Activated naive CD8-positive, alpha-beta T cell treated with anti-CD3 and anti-CD28 coated beads, Interleukin-2, amount 10 ng/mL, durations not matched to agents 7 days and 5 days (primary cell): Measurements from ENCODE around the gene COL23A1. TPM values are rescaled to one million over a fixed set of nuclear protein-coding genes. Genes with fewer than 3 reads are reported as not detected.
"Not testable (repeated sequence)": the region's sequence is repeated elsewhere in the genome, so short reads cannot be mapped to it uniquely, and the experiment has no call there.

Experiments used
- ATAC-seq: fragments of 150-1000 bp; cut with Tn5 transposase; one replicate; pipeline ENCODE4 v1.10.0; 2021; ENCODE audit warnings: low read depth, moderate library complexity
- POLR2A ChIA-PET: fragments of 350-600 bp; sonication (Branson Sonifier 250); formaldehyde crosslinking; loops from one replicate; lab custom pipeline; 2021; ENCODE audit warnings: antibody characterized with exemption; lab: Charles Lee
- DNase-seq: peaks from one replicate; pipeline ENCODE4 v3.0.0; 2021
- H3K27ac Mint-ChIP-seq: one replicate; pipeline ENCODE4 v1.8.0; 2022; ENCODE audit warnings: mild to moderate bottlenecking, mixed read lengths
- H3K27me3 Mint-ChIP-seq: one replicate; pipeline ENCODE4 v1.8.0; 2022; ENCODE audit warnings: mild to moderate bottlenecking, moderate library complexity, mixed read lengths
- H3K36me3 Mint-ChIP-seq: one replicate; pipeline ENCODE4 v1.8.0; 2021; ENCODE audit warnings: mild to moderate bottlenecking, mixed read lengths
- H3K4me1 Mint-ChIP-seq: one replicate; pipeline ENCODE4 v1.8.0; 2021; ENCODE audit warnings: mixed read lengths
- H3K4me3 Mint-ChIP-seq: one replicate; pipeline ENCODE4 v1.8.0; 2022; ENCODE audit warnings: mild to moderate bottlenecking, moderate library complexity, mixed read lengths
- H3K9me3 Mint-ChIP-seq: one replicate; pipeline ENCODE4 v1.8.0; 2021; ENCODE audit warnings: mixed read lengths
- total RNA-seq, 2 experiments: library from RNA; stranded (reverse); gene quantifications; one replicate each; pipeline ENCODE4 v1.2.3, GENCODE V29; 2021

Gene COL23A1
- total RNA-seq, 2 experiments from 2014 or later, result 0.60 to 0.83 TPM

DNA sequence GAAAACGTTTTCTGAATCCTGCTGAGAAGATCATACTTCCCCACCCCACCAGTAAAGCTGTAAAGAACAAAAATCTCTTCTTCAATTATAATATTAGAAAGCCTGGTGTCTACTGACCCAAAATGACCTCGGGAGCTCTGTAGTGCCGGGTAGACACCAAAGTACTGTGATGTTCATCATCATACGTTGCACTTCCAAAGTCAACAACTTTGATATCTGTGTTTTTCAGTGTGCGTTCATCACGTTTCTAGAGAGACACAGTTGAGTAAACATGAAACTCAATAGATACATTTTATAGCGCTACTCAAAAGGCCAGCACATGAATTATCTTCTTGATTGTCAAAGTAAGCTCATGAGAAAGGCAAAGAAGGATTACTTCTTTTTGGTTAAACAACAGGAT is 22.1 kb upstream of the COL23A1 start:
- POLR2A ChIA-PET, result interaction anchor here (0.6 kb wide), 1 partner anchor 914 kb away, joined by 4 read pairs; no protein-coding TSS in a partner anchor
- H3K27ac Mint-ChIP-seq, result no peak overlapping the region
- peaks cover 52% of the 10 kb centered on the region for H3K36me3 Mint-ChIP-seq

DNA sequence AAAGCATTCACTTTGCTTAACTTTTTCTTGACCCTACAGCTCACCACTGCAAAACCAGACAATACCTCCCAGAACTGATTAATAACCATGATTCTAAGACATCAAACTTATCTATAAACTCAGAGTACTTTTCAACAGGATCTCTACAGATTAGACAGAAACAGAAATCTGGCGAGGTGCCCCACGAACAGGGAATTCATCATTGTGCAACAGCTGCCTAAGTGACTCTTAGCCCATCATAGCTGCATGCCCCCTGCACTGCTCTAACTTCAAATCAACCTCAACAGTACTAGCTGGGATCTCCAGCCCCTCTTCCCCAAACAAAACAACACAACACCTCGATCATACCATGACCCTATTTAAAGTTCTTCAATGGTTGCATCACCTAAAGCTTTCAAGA is 16.1 kb upstream of the COL23A1 start:
- peaks cover 56% of the 10 kb centered on the region for H3K36me3 Mint-ChIP-seq
- ATAC-seq, result no peak
- POLR2A ChIA-PET, result no interaction called here
- no peak overlapping the region for H3K4me3 Mint-ChIP-seq
- H3K4me1 Mint-ChIP-seq, result no peaks in the 10 kb centered on the region
- DNase-seq, result no peak
- H3K9me3 Mint-ChIP-seq, result no peaks in the 10 kb centered on the region
- H3K27ac Mint-ChIP-seq, result no peak overlapping the region
- H3K27me3 Mint-ChIP-seq, result no peaks in the 10 kb centered on the region

More for the DNA sequence above, 22.1 kb upstream of the COL23A1 start:
- no peaks in the 10 kb centered on the region for H3K27me3 Mint-ChIP-seq
- ATAC-seq (no peak), DNase-seq (no peak)
- H3K4me1 Mint-ChIP-seq, result peaks cover 1% of the 10 kb centered on the region
- H3K4me3 Mint-ChIP-seq, result no peak overlapping the region
- H3K9me3 Mint-ChIP-seq, result peaks cover 3% of the 10 kb centered on the region

DNA sequence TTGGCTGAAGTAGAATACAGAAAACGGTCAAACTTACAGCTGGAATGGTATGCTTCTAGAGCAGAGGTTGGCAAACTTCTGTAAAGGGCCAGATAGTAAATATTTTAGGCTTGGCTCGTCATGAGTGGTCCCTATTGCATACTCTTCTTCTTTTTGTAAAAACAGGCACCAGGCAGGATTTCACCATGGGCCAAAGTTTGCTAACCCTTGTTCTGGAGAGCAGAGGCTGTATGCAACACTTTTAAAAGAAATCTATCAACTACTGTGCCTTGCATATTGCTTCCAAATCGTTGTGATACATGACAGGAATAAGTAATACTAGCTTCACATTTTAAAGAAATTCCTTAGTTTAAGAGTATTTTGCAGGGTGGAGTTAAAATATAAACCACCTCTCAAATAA is 15.6 kb upstream of the COL23A1 start:
- no peak for DNase-seq
- POLR2A ChIA-PET, result no interaction called here
- no peak overlapping the region for H3K27ac Mint-ChIP-seq
- no peak for ATAC-seq
- no peaks in the 10 kb centered on the region for H3K4me1 Mint-ChIP-seq
- H3K9me3 Mint-ChIP-seq, result no peaks in the 10 kb centered on the region
- peaks cover 56% of the 10 kb centered on the region for H3K36me3 Mint-ChIP-seq
- no peaks in the 10 kb centered on the region for H3K27me3 Mint-ChIP-seq
- H3K4me3 Mint-ChIP-seq, result no peak overlapping the region

- no peak for DNase-seq
- Mint-ChIP-seq H3K9me3 (peaks cover 2% of the 10 kb centered on the region), H3K27me3 (no peaks in the 10 kb centered on the region), H3K36me3 (peaks cover 61% of the 10 kb centered on the region), H3K27ac (no peak overlapping the region), H3K4me1 (no peaks in the 10 kb centered on the region), H3K4me3 (no peak overlapping the region)
- no peak for ATAC-seq
- POLR2A ChIA-PET, result no interaction called here
Observed at GRCh38 chr5:178602752-178603151, 12.6 kb upstream of the COL23A1 start.

DNA sequence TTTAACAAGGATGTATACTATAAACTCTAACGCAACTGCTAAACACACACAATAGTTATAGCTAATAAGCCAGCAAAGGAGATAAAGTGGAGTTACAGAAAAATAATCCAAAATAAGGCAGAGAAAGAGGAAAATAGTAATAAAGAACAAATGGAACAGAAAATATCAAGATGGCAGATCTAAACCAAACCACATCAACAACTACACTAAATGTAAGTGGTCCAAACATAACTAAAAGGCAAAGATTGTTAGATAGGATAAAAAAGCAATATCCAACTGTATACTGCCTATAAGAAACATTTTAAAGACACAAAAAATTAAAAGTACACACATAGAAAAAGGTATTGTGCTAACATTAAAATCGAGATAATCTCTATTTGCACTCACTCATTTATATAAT is 5.6 kb upstream of the COL23A1 start:
- POLR2A ChIA-PET, result no interaction called here
- H3K4me3 Mint-ChIP-seq, result no peak overlapping the region
- H3K27ac Mint-ChIP-seq, result no peak overlapping the region
- H3K27me3 Mint-ChIP-seq, result peaks cover 11% of the 10 kb centered on the region
- DNase-seq (no peak), ATAC-seq (no peak)
- peaks cover 3% of the 10 kb centered on the region for H3K4me1 Mint-ChIP-seq
- peaks cover 53% of the 10 kb centered on the region for H3K36me3 Mint-ChIP-seq
- peaks cover 8% of the 10 kb centered on the region for H3K9me3 Mint-ChIP-seq

GRCh38 chr5:178595150-178595549 is 5.0 kb upstream of the COL23A1 start:
- Mint-ChIP-seq H3K27ac (no peak overlapping the region), H3K9me3 (peaks cover 8% of the 10 kb centered on the region), H3K4me1 (peaks cover 5% of the 10 kb centered on the region), H3K36me3 (peaks cover 50% of the 10 kb centered on the region), H3K27me3 (peaks cover 14% of the 10 kb centered on the region), H3K4me3 (no peak overlapping the region)
- POLR2A ChIA-PET, result no interaction called here
- ATAC-seq (no peak), DNase-seq (no peak)

- no peak for ATAC-seq
- Mint-ChIP-seq H3K27ac (no peak overlapping the region), H3K36me3 (peaks cover 21% of the 10 kb centered on the region), H3K27me3 (peaks cover 45% of the 10 kb centered on the region), H3K4me1 (peaks cover 5% of the 10 kb centered on the region), H3K4me3 (peak overlapping the region; percentile 66), H3K9me3 (peaks cover 6% of the 10 kb centered on the region)
- POLR2A ChIA-PET, result no interaction called here
- DNase-seq, result no peak
Observed at GRCh38 chr5:178590924-178591423, 781 bp upstream of the COL23A1 start.

DNA sequence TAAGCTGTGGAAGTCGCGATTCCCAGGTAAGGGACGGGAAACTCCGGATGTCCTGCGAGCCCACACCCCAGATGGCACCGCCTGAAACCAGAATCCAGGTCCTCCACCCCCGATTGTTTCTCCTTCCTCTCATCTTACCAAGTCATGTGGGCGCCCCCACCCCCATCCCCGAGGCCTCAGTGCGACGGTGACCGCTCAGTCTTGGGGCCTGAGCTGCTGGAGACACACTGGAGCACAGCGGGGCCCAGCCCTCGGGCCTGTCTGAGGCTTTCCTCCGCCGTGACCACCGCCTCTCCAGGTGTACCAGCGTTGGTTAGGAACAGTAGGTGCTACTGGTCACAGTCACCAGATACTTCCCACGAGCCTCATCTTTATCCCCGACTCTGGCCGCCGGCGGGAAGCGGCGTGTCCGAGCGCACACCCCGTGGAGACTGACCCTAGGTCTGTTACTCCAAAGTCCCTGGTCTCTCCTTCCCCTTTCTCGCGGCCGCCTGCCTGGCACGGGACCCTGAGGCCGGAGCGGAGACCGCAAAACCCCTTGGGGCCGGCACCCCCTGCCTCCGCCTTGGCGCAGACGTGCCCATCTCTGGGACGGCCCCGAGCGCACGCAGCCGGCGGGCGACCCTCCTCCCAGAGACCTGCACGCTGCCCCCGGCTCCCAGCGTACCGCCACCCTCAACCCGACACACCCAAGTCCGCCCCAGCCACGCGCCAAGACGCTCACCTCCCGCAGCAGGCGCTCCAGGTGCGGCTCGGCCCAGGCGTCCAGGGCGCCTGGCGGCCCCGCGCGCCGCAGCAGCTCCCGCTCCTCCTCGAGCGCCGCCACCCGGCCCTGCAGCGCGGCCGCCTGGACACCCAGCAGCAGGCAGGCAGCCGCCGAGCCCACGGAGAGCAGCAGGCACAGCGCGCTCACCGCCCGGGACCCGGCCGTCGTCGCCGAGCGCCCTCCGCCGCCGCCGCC is 733 bp downstream of the COL23A1 start:
- POLR2A ChIA-PET, result no interaction called here
- peak overlapping the region; percentile 32 for H3K4me3 Mint-ChIP-seq
- peaks cover 5% of the 10 kb centered on the region for H3K4me1 Mint-ChIP-seq
- H3K27me3 Mint-ChIP-seq, result peaks cover 47% of the 10 kb centered on the region
- no peak for DNase-seq
- peak; percentile 53 for ATAC-seq
- no peak overlapping the region for H3K27ac Mint-ChIP-seq
- H3K9me3 Mint-ChIP-seq, result no peaks in the 10 kb centered on the region
- peaks cover 8% of the 10 kb centered on the region for H3K36me3 Mint-ChIP-seq

- H3K36me3 Mint-ChIP-seq, result peaks cover 3% of the 10 kb centered on the region
- peaks cover 47% of the 10 kb centered on the region for H3K27me3 Mint-ChIP-seq
- DNase-seq (no peak), ATAC-seq (no peak)
- no peaks in the 10 kb centered on the region for H3K9me3 Mint-ChIP-seq
- H3K4me3 Mint-ChIP-seq, result peak overlapping the region; percentile 18
- POLR2A ChIA-PET, result no interaction called here
- H3K4me1 Mint-ChIP-seq, result peaks cover 5% of the 10 kb centered on the region
- no peak overlapping the region for H3K27ac Mint-ChIP-seq
Observed at GRCh38 chr5:178588769-178589168, 1.4 kb downstream of the COL23A1 start.

GRCh38 chr5:178587763-178588611 is 2.2 kb downstream of the COL23A1 start:
- H3K9me3 Mint-ChIP-seq, result no peaks in the 10 kb centered on the region
- peaks cover 47% of the 10 kb centered on the region for H3K27me3 Mint-ChIP-seq
- no peak for DNase-seq
- H3K4me1 Mint-ChIP-seq, result peaks cover 5% of the 10 kb centered on the region
- ATAC-seq, result no peak
- H3K27ac Mint-ChIP-seq, result no peak overlapping the region
- no peaks in the 10 kb centered on the region for H3K36me3 Mint-ChIP-seq
- POLR2A ChIA-PET, result no interaction called here
- H3K4me3 Mint-ChIP-seq, result no peak overlapping the region

- Mint-ChIP-seq H3K27me3 (peaks cover 40% of the 10 kb centered on the region), H3K4me1 (peaks cover 5% of the 10 kb centered on the region), H3K4me3 (no peak overlapping the region), H3K9me3 (no peaks in the 10 kb centered on the region), H3K36me3 (no peaks in the 10 kb centered on the region), H3K27ac (no peak overlapping the region)
- no peak for DNase-seq
- no peak for ATAC-seq
- POLR2A ChIA-PET, result interaction anchor here (0.6 kb wide), 1 partner anchor 1503 kb away, joined by 5 read pairs; no protein-coding TSS in a partner anchor
Observed at GRCh38 chr5:178586396-178586795, 3.8 kb downstream of the COL23A1 start.

GRCh38 chr5:178585421-178585820 is 4.8 kb downstream of the COL23A1 start:
- POLR2A ChIA-PET, H3K9me3 Mint-ChIP-seq, H3K27ac Mint-ChIP-seq, H3K36me3 Mint-ChIP-seq, DNase-seq, ATAC-seq, H3K4me3 Mint-ChIP-seq, H3K4me1 Mint-ChIP-seq: not testable (repeated sequence)
- peaks cover 35% of the 10 kb centered on the region for H3K27me3 Mint-ChIP-seq

DNA sequence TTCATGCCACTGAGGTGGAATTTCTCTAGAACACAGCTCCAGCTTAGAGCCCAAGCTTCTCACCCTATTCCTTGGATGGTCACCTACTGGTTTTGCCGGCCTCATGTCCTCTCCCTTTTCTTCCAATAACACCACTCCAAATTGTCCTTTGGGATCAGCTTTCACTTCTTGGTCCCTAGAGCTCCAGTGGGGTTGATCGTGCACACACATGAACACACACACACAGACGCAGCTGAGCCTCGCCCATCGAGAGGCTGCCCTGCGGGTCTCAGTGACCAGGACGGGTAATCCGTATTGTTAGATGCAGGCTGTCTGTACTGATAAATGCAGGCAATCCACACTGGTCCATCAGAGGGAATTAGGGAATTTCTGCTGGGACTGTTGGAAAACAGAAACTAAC is 6.9 kb downstream of the COL23A1 start:
- POLR2A ChIA-PET, result no interaction called here
- no peaks in the 10 kb centered on the region for H3K4me1 Mint-ChIP-seq
- no peak for DNase-seq

More for the DNA sequence above, 6.9 kb downstream of the COL23A1 start:
- H3K4me3 Mint-ChIP-seq, result no peak overlapping the region
- no peaks in the 10 kb centered on the region for H3K36me3 Mint-ChIP-seq
- no peak for ATAC-seq
- no peaks in the 10 kb centered on the region for H3K9me3 Mint-ChIP-seq
- no peak overlapping the region for H3K27ac Mint-ChIP-seq
- H3K27me3 Mint-ChIP-seq, result peaks cover 31% of the 10 kb centered on the region
